Stimulated activated CD4-positive, alpha-beta T cell treated with anti-CD3 and anti-CD28 coated beads, Interleukin-1b, Interleukin-23, amount 100 ng/mL, for 4 hours (primary cell): ENCODE results near the gene ACACA.

Experiments
- DNase-seq, 2 donors: peaks; one replicate each; pipeline ENCODE4 v3.0.0-alpha.2; 2020; ENCODE audit warnings: low read depth in 2 of 2

Gene ACACA

DNA sequence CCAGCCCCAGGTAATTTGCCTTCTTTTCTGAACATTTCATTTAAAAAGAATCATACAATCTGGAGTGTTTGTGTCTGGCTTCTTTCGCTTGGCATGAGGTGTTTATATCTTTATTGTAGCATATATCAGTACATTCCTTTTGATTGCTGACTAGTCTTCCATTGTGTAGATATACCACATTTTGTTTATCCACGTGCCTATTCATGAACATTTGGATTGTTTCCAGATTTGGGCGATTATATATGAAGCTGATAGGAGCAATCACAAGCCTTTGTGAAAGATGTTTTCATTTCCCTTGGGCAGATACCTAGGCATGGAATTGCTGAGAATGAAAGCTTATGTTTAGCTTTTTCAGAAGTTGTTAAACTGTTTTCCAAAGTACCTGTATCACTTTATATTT, 337.5 kb downstream of the ACACA start:
- no peak for DNase-seq

DNA sequence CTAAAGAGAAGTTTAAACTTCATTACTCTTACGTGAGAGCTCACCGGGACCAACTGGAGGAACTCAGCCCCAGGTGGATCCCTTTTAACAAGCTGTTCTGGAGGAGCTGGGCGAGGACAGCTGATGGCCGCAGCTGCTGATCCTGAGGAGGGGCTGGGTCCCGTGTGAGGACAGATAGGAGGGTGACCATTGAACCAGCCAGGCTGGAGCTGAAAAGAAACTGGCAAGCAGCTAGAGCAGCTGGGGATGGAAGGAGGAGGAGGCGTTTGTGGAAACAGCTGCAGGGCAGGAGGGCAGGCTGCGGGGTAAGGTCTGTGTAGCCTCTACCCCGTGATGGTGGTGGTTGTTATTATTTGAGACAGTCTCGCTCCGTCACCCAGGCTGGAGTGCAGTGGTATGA, 338.4 kb downstream of the ACACA start:
- DNase-seq: no peak

DNA sequence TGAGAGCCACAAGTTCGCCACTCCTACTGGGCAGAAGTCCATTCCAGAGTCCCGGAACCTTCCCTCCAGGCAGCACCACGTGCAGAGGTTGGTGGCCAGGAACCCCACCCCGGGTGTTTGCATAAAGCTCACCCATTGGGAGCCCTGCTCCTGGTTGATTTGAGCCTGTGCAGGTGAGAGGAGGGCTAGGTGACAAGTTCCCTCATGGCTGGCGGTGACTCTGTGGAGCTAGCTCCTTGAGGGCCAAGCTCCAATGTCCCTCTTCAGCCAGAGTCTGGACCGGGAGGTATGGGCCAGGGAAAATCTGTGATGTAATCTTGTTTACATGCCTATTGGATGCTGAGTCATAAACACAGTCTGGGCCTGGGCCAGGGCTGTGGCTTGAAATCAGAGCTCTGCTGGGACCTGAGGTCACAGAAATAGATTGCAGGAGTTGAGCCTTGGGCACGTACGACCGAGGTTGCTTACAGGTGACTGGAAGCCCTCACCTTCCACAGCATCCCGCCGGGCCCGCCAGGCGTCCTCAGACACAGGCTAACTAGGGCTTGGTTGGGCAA, 339.0 kb downstream of the ACACA start:
- no peak for DNase-seq

DNA sequence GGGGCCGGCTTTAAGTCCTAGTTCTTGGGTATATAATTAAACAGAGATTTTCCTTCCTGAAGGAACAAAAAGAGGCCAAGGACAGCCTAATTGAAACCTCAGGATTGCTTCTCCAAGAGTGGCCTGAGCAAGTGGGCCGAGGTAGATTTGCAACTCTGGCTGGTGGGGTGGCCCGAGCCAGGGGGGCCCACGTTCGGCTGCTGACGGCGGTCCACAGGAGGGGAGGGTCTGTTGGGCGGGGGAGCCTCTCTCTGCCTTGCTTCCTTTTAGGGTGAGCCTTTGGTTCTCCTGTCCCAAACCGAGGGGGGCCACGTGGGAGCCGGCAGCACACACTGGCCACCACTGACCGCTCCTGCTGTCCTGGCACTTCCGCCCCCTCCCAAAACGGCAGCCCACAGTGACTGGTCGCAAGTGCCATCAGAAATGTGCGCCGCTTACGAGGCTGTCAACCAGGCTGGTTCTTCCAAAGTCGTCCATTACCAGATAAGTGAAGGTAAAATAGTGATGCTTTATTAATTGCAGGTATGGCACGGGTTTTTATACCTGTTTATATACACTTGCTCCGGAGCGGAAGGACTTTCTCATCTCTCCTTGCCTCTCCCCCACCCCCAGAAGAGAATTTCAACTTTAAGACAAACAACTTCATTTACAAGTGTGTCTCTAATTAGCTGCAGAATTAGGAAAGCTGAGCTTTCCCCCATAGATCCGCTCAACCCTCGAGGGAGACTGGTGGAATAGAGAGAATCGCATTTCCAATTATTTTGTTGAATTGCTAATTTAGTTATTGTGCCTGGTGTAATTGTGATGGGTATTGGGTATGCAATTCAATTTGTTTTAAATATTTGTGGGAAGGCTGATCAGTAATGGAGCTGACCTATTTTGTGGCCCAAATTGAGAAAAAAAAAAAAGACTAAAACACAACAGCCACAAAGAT, 340.0 kb downstream of the ACACA start:
- no peak for DNase-seq

DNA sequence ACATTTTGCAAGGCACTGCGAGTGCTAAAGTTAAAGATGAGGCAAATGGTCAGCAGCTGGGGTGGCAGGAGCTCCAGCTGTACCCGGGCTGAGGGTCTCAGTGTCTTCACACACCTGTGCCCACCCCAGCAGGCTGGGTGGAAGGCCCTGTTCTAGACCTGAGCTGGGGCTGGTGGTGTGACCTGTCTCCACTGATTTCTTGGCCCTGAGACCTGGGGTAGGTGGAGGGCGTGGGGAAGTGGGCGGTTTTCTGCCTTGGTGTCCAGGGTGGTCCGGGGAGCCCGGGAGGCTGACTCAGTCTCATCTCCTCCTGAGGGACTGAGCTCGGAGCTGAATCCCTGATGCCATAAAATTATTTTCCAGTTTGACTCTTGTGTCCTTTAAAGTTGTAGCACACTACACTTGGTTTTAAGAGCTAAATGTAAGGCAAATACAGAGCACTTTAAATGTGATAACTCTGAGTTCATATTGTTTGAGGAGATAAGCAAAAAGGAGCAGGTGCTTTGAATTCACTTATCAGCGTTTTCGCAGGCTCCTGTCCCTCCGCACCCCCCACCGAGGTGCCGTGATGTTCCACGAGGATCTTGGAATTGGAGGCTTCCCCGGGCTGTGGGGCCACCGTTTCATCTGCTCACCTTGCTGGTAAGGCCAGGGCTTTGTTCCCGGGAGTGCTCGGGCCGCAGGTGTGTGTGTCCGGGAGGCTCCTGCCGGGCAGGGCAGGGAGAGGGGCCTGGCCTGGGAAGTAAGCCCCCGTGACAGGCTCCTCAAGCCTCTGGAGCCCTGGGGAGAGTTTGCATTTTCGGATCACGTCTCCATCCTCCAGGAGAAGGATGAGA, 340.9 kb downstream of the ACACA start:
- no peak for DNase-seq

DNA sequence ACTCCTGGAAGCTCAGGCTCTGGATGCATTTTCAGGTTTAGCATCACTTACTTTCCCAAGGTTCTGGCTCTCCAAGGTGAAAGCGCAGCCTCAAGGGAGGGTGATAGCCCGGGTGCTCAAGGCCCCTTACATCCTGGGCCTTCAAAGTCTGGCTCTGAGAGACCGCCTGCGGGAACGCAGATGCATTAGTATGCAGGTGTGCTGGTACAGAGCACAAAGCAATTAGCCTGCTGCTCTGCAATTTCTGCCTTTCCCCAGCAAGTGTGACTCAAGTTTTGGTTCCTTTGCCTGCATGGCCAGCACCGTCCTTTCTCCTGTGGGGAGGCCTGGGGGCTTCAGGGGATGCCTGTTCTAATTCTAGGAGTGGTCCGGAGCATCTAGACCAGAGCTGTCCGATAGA, 341.7 kb downstream of the ACACA start:
- DNase-seq: no peak

DNA sequence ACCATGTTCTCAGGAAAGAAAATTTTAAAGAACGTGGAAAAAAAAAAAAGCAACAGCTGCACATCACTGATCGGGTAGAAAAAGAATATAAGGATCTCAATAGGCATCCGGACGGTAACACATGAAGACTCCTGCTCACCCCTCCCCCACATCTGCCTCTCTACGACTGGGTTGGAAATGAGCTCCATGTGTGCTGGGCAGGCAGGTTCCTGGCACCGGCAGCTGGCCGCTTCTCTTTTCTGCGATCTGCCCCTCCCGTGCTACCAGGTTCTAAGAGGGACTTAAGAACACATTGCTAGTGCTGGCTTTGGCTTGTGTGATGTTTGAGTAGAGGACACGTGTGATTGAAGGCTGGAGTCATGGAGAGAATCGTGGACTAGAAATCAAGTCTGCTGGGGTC, 342.4 kb downstream of the ACACA start:
- DNase-seq: no peak

DNA sequence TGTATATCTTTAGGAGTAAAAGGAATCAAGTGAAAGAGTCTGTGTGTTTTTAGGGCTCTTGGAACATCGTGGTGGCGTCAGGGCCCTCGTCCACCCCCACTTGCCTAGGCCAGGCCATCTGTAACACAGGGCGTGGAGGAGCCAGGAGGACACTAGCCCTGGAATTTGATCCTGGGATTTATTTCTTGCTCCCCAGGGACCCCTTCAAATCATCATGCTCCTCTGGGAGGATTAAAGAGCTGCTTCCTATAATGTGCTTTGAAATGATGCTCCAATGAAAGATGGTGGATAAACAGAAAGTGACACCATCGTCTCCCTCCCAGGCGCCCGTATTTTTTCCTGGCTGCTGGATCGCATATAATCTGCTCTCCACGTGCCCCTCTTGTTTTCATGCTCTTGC, 344.6 kb downstream of the ACACA start:
- DNase-seq: no peak

DNA sequence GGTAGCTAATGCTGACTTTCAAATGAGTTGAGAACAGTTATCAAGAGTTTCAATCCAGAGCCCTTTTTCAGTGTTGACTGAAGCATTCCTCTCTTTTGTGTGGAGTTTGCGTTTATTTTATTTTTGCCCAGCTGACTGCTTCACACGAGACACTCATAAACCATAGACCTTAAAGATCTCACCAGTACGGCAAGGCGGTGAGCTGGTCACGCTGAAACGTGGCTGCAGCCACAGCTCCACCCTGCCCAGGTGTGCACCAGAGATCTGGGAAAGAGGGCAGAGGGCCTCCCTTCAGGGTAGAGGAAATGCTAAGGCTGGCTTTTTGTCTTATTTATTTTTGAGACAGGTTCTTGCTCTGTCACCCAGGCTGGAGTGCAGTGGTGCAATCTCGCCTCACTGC, 345.7 kb downstream of the ACACA start:
- no peak for DNase-seq

DNA sequence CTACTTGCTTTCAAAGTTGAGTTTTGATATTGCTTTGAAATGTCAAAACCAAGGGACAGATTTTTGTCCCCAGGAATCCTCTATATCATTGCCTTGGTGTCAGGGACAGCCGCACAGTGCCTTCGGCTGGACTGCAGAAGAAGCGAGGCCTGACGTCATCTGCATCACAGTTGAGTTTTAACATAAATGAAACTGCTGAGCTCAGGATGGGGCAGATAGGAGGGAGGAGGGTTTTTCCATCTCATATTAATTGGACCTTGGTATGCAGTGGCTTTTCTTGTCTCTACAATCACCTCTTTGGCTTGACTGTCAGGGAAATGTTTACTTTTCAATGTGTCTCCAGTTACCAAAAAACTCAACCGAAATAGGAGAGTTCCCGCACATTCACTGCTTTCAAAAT, 346.5 kb downstream of the ACACA start:
- DNase-seq: no peak

DNA sequence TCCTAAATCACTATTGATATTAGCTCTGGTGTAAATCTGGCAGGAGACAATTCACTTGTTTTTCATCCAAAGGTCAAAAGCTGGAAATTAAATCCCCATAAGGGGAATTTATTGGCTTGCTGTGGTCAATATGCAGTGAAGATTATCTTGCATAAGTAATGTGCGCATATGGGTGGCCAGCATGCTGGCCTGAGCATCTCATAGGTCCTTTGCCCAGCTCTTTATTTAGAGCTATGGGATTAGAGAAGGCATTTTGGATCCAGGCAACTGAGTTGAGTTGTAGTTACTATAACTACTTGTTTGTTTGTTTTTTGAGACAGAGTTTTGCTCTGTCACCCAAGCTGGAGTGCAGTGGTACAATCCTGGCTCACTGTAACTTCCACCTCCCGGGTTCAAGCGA, 347.1 kb downstream of the ACACA start:
- no peak for DNase-seq

DNA sequence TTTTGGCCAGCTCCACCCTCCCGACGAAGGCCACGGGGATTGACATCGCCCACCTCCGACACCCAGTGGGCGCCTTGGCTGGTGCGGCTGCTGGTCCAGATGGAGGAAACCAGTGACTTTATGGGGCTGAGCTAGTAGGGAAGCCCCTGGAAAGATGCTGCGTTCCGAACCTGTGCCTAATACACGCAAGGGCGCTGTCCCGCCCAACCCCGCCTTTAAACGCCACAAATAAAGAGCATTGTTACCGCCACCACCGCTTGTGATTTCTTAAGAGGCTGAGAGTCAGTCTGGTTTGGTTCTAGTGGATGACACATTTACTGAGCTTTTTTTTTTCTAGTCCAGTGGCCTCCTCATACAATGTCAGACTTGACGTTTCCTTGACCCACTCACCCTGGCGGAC, 350.0 kb downstream of the ACACA start:
- no peak for DNase-seq

DNA sequence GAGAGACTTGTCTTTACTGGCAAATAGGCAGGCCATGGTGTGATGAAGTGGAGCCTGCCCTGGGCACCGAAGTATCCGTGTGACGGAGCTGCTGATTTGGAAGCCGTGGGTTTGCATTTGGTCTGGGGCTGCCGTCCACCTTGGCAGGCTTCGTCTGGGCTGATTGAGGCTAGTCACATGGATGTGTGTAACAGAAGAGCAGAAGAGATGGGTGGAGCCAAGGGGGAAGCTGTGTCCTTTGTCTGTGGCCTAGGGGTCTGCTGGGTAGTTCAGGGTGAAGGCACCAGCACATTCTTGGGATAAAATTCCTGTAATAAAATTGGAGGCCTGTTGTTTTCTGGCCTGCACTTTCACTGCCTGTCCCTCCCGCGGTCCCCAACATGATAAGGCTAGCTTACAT, 351.7 kb downstream of the ACACA start:
- DNase-seq: no peak

DNA sequence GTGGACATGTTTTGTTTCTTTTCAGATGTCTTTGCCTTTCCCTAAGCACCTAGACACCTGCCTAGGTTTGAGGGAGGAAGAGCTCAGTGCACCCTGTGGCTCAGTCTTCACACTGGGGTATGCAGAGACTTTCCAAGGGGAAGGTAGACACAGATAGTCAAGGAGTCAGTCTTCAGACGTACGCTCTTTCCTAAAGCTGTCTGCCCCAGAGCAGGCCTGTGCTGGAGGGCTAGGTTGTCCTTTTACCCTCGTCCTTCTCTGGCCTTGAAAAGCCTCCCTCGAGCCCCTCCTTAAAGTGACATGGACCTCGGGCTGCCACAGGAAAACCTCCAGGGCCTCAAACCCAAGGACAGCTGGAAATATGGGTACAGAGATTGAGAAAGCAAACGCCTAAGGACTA, 354.2 kb downstream of the ACACA start:
- no peak for DNase-seq

DNA sequence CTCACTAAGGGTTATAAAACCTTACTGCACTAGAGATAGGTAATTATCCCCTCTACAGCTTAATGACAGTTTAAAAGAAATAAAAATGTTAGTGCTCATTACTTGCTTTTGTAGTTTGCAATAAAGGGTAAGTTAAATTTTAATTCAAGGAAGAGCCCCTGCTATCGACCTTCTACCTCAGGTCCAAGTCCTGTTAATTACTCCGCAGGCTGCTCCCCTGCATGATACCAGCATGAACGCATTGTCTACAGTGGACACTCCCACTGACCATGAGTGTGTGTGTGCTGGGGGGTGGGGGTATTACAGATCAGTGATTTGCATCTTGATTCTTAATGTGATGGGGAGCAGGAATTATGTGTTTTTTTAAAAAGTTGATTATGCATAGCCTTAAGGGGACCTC, 354.8 kb downstream of the ACACA start:
- DNase-seq: no peak

DNA sequence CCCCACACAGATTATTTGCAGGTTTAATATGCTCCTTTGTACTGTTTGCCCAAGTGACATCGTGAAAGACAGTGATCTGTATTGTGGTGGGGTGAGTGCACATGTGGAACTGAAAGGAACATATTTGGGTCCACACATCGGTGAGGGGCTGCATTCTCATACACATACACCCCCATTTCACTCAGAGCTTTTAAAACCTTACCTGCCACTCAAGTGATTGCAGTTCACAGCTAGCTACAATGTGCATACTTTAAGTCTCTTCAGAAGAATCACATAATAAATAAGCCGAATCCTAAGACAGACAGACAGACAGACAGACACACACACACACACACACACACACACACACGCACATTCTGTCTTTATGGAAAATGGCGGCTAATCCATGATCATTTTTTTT, 355.3 kb downstream of the ACACA start:
- no peak for DNase-seq

DNA sequence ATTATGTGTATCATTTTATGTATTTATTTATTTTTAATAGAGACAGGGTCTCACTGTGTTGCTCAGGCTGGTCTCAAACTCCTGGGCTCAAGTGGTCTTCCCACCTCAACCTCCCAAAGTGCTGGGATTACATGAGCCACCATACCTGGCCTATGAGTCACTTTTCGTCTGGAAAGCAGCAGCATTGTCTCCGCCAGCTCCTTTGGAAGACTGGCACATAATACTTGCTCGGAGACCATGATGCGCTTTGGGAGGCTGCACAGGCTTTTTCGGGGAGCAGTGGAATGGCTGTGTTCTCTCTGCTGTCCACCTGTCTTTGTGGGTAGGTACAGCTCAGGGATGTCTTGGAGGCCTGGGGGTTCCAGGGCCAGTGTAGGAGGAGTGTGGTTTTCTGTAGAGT, 355.7 kb downstream of the ACACA start:
- DNase-seq: no peak

DNA sequence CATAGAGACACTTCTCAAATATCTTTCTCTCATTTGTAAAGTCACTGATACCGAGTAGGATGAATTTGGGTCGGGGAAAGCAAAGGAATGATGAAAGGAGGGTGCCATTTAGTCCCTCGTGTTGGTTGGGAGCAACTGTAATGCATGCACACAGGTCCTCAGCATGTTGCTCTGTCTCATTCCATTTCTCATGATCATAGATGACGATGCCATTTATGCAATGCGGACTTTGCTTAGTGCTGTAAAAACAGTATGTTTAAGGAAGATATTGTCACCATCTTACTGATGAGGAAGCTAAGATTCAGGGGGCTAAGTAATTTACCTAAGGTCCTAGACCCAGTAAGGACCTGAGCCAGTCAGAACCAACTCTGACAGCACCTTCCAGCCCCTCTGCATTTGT, 357.8 kb downstream of the ACACA start:
- no peak for DNase-seq

DNA sequence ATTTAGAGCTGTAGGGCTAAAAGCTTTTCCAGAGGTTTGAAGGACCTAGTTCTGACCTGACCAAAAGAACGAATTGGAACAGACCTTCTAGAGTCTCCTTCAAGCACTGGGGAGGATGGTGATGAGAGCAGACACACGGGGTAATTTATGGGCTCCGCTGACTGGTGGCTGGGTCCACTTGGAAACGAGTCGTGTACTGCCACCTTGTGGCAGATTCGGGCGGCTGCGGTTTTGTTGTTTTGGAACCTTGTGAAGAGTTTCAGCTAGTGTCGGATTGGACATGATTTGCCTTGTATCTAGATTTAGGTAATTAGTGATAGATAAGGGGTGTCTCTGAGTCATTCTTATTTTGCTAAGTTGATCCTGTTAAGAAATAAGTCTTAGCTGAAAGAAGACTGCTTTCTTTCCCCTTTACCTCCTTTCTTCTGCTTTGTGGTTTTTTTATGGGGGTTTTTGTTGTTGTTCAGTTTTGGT, 359.0 kb downstream of the ACACA start:
- peak; percentile 67 to 72 for DNase-seq

DNA sequence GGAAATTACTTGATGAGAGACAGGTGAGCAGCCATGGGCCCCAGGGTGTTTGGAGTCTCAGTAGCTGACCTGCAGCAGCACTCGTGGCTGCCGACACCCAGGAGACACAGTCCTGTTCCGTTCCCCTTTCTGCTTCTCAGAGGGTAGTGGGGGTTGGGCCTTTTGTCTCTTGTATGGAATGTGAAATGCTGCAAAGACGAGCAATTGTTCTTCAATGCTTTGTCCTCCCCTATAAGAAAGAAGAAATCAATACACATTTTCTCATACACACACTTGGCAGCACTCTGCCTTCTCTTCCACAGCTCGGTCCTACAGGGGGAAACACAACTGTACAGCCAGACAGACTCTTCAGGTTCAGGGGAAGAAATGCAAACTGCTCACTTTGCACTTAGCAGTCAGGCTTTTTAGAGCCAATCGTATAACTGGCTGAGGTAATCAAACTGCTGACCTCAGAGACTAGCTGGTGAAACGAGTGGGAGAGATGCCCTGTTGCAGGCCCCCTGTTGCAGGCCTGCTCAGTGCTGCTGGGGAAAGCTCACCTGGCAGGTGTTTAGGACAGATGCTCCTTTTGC, 361.2 kb downstream of the ACACA start:
- no peak for DNase-seq

DNA sequence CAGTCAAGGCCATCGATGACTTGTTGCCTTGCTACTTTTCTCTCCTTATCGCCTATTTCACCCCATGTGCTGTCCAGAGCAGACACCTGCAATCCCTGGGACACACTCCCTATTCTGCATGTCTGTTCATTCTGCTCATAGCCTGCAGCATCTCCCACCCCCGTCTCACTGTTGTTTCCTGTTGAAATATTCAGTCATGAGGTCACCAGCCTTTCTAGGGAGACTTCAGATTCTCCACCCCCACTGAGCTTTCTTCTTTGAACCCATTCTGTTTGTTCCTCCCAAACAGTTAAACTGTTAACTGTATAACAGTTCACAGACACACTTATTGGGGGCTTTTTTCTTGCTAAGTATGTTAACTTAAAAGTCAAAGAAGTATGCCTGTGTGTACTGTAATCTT, 363.4 kb downstream of the ACACA start:
- no peak for DNase-seq

DNA sequence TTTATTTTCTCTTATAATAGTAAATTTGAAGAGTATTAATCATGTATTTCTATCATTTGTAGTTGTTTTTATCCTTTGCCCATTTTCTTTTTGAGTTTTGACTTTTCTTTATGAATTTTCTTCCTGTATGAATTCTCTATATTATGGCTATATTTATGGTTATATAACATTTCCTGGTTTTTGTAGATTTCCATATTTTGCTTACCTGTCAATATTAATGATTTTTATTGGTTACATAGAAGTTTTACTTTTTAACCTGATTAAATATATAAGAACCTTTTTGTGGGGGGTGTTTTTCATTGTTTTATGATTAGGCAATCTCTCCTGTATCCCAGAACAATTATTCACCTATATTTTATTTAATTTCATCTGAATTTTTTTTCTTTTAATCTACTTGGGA, 364.7 kb downstream of the ACACA start:
- no peak for DNase-seq
